H9 (cell line): Measurements from ENCODE around the gene CLMN. TPM values are rescaled to one million over a fixed set of nuclear protein-coding genes. Genes with fewer than 3 reads are reported as not detected.

Experiments
- DNase-seq: peaks from one replicate; pipeline ENCODE4 v3.0.0-alpha.2; 2017
- H2AFZ ChIP-seq: one replicate; pipeline ENCODE4 v1.6.1; 2013; ENCODE audit warnings: mild to moderate bottlenecking, low read length, control low read depth, moderate library complexity
- H2AK5ac ChIP-seq: 2 replicates; pipeline ENCODE4 v1.6.1; 2013; ENCODE audit warnings: low read length, control low read depth, mixed read lengths; ENCODE audit not compliant: insufficient read length
- H2BK120ac ChIP-seq: one replicate; pipeline ENCODE4 v1.6.1; 2013; ENCODE audit warnings: low read depth, mild to moderate bottlenecking, low read length, control low read depth, inconsistent platforms; ENCODE audit not compliant: poor library complexity, severe bottlenecking
- H2BK12ac ChIP-seq: 2 replicates; pipeline ENCODE4 v1.6.1; 2013; ENCODE audit warnings: low read length, control low read depth, mixed read lengths, low read depth; ENCODE audit not compliant: insufficient read length
- H2BK15ac ChIP-seq: 2 replicates; pipeline ENCODE4 v1.6.1; 2013; ENCODE audit warnings: low read depth, low read length, control low read depth
- H2BK20ac ChIP-seq: one replicate; pipeline ENCODE4 v1.6.1; 2013; ENCODE audit warnings: low read depth, mild to moderate bottlenecking, low read length, control low read depth, inconsistent platforms; ENCODE audit not compliant: poor library complexity, severe bottlenecking
- H2BK5ac ChIP-seq: 2 replicates; pipeline ENCODE4 v1.6.1; 2013; ENCODE audit warnings: low read length, control low read depth, mixed read lengths; ENCODE audit not compliant: insufficient read length
- H3K14ac ChIP-seq: 2 replicates; pipeline ENCODE4 v1.6.1; 2013; ENCODE audit warnings: low read length, control low read depth; ENCODE audit not compliant: insufficient read depth
- H3K18ac ChIP-seq: 2 replicates; pipeline ENCODE4 v1.6.1; 2013; ENCODE audit warnings: low read depth, mild to moderate bottlenecking, mixed read lengths, low read length, control low read depth; ENCODE audit not compliant: insufficient read length
- H3K23ac ChIP-seq: 2 replicates; pipeline ENCODE4 v1.6.1; 2013; ENCODE audit warnings: low read length, control low read depth, mixed read lengths, low read depth; ENCODE audit not compliant: insufficient read length
- H3K23me2 ChIP-seq: 2 replicates; pipeline ENCODE4 v1.6.1; 2013; ENCODE audit warnings: low read depth, mild to moderate bottlenecking, mixed read lengths, low read length, control low read depth; ENCODE audit not compliant: insufficient read length, poor library complexity, severe bottlenecking
- H3K27ac ChIP-seq: 2 replicates; pipeline ENCODE4 v1.5.1; 2013; ENCODE audit warnings: low read length, control low read depth, mixed read lengths, low read depth; ENCODE audit not compliant: insufficient read length
- H3K27me3 ChIP-seq: 2 replicates; pipeline ENCODE4 v1.6.1; 2013; ENCODE audit warnings: low read length, control low read depth, inconsistent platforms; ENCODE audit not compliant: insufficient read depth
- H3K4ac ChIP-seq: 2 replicates; pipeline ENCODE4 v1.6.1; 2013; ENCODE audit warnings: low read depth, mild to moderate bottlenecking, control low read depth, inconsistent platforms, low read length, moderate library complexity
- H3K4me1 ChIP-seq: 2 replicates; pipeline ENCODE4 v1.6.1; 2013; ENCODE audit warnings: low read length, control low read depth, inconsistent platforms; ENCODE audit not compliant: insufficient read depth
- H3K4me2 ChIP-seq: 2 replicates; pipeline ENCODE4 v1.6.1; 2013; ENCODE audit warnings: low read length, control low read depth, mixed read lengths; ENCODE audit not compliant: insufficient read length, insufficient read depth
- H3K56ac ChIP-seq: 2 replicates; pipeline ENCODE4 v1.6.1; 2013; ENCODE audit warnings: low read depth, mild to moderate bottlenecking, mixed read lengths, low read length, control low read depth; ENCODE audit not compliant: insufficient read length
- H3K79me1 ChIP-seq: 2 replicates; pipeline ENCODE4 v1.6.1; 2013; ENCODE audit warnings: low read depth, mild to moderate bottlenecking, moderate library complexity, low read length, control low read depth, inconsistent platforms; ENCODE audit not compliant: insufficient read depth, poor library complexity, severe bottlenecking
- H3K79me2 ChIP-seq: 2 replicates; pipeline ENCODE4 v1.6.1; 2013; ENCODE audit warnings: low read length, control low read depth, inconsistent platforms; ENCODE audit not compliant: insufficient read depth
- H3K9ac ChIP-seq: 2 replicates; pipeline ENCODE4 v1.6.1; 2013; ENCODE audit warnings: low read length, control low read depth, mixed read lengths; ENCODE audit not compliant: insufficient read length; ENCODE audit errors: extremely low read depth
- H3K9me3 ChIP-seq: one replicate; pipeline ENCODE4 v1.6.1; 2013; ENCODE audit warnings: low read depth, low read length, inconsistent platforms; ENCODE audit not compliant: control insufficient read depth
- H3T11ph ChIP-seq: one replicate; pipeline ENCODE4 v1.6.1; 2013; ENCODE audit warnings: mild to moderate bottlenecking, low read length, control low read depth, inconsistent platforms
- H4K20me1 ChIP-seq: one replicate; pipeline ENCODE4 v1.6.1; 2013; ENCODE audit not compliant: control insufficient read depth, insufficient read length, insufficient read depth
- H4K5ac ChIP-seq: 2 replicates; pipeline ENCODE4 v1.6.1; 2013; ENCODE audit warnings: low read depth, mild to moderate bottlenecking, mixed read lengths, low read length, control low read depth; ENCODE audit not compliant: insufficient read length
- H4K8ac ChIP-seq: replicated peaks from 2 replicates; pipeline ENCODE4 v1.6.1; 2013; ENCODE audit warnings: low read length, control low read depth, mixed read lengths, low read depth; ENCODE audit not compliant: insufficient read length
- H4K91ac ChIP-seq: 2 replicates; pipeline ENCODE4 v1.6.1; 2013; ENCODE audit warnings: low read depth, mild to moderate bottlenecking, moderate library complexity, mixed read lengths, low read length, control low read depth; ENCODE audit not compliant: insufficient read length
- H3K27ac Mint-ChIP-seq, 3 experiments: 2 replicates in 2 of 3; 3 replicates in 1 of 3; pipeline ENCODE4 v1.8.0; 2020 to 2021; ENCODE audit warnings: mixed read lengths in 3 of 3, mild to moderate bottlenecking in 1 of 3, moderate library complexity in 1 of 3
- H3K27me3 Mint-ChIP-seq: 2 replicates; pipeline ENCODE4 v1.8.0; 2021; ENCODE audit warnings: low read depth, mild to moderate bottlenecking, moderate library complexity, mixed read lengths
- H3K36me3 Mint-ChIP-seq, 3 experiments: 2 replicates in 2 of 3; 3 replicates in 1 of 3; pipeline ENCODE4 v1.8.0; 2020 to 2021; ENCODE audit warnings: low read depth in 3 of 3, mixed read lengths in 3 of 3; ENCODE audit not compliant: insufficient read depth in 1 of 3
- H3K4me1 Mint-ChIP-seq, 2 experiments: 2 replicates each; pipeline ENCODE4 v1.8.0; 2020; ENCODE audit warnings: mixed read lengths in 2 of 2
- H3K4me3 Mint-ChIP-seq, 2 experiments: 2 replicates in 1 of 2; 3 replicates in 1 of 2; pipeline ENCODE4 v1.8.0; 2020 to 2021; ENCODE audit warnings: mild to moderate bottlenecking in 2 of 2, mixed read lengths in 2 of 2, moderate library complexity in 1 of 2
- H3K9me3 Mint-ChIP-seq, 2 experiments: 2 replicates in 1 of 2; 3 replicates in 1 of 2; pipeline ENCODE4 v1.8.0; 2020; ENCODE audit warnings: mild to moderate bottlenecking in 2 of 2, mixed read lengths in 2 of 2, moderate library complexity in 1 of 2
- WGBS: extraction: QIAGEN DNeasy Blood & Tissue Kit; methylation state at CpG from one replicate; pipeline ENCODE4 v1.1.7; 2013; ENCODE audit warnings: missing lambda C conversion rate, low lambda C conversion rate, mixed read lengths; ENCODE audit not compliant: insufficient read length; ENCODE audit errors: extremely low coverage; 5-methylcytosine and 5-hydroxymethylcytosine counted together
- total RNA-seq: library from RNA; stranded (reverse); gene quantifications from 2 replicates; pipeline ENCODE4 v1.2.1, GENCODE V29; 2021
- TF ChIP-seq, protein P1 (sequence below): fragments of 200-600 bp; sonication (generic); conservative IDR thresholded peaks from 3 replicates; pipeline ENCODE4 v1.8.0; 2021; ENCODE audit warnings: antibody characterized with exemption, mild to moderate bottlenecking

The CLMN gene
- total RNA-seq, 1 experiment from 2014 or later, result 7.6 TPM

DNA sequence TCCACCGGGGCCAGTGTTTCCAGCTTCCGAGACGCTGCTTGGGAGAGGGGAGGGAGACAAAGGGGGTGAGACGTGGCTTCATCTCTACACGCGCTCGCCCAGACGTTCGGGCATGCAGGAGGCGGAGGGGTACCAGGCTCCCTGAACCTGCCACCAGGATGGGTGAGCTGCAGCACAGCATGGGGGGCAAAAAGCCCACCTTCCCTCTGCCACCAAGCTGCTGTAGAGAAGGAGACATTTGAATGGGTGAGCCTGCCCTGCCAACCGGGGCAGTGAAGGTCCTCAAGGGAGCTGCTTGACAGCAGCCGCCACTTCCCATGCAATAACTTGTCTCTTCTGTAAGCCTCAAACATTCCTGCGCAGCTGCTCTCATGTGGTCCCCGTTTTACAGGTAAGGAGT lies 83.9 kb downstream of the CLMN start:
- no peak overlapping the region for H2BK5ac ChIP-seq
- no peak overlapping the region for H3K23ac ChIP-seq
- H3K79me2 ChIP-seq, result no peaks in the 10 kb centered on the region
- no peak overlapping the region for H3K4me2 ChIP-seq
- no peaks in the 10 kb centered on the region for H3K23me2 ChIP-seq
- H3K27me3 ChIP-seq, result no peaks in the 10 kb centered on the region
- H3K14ac ChIP-seq, result no peak overlapping the region
- no CpG with 5 or more reads among the region's 14 CpGs for WGBS
- no peak overlapping the region for H3K56ac ChIP-seq
- H3K4ac ChIP-seq, result no peak overlapping the region
- H2BK120ac ChIP-seq, result no peak overlapping the region
- H2BK15ac ChIP-seq, result no peak overlapping the region
- H4K8ac ChIP-seq, result no peak overlapping the region
- no peaks in the 10 kb centered on the region for H3K4me1 ChIP-seq
- H3K4me3 Mint-ChIP-seq, result no peak overlapping the region
- H3K27ac Mint-ChIP-seq, result peak overlapping the region in 2 of 3 experiments; percentile 64 to 76; a peak in 2 of 7 replicates
- no peaks in the 10 kb centered on the region for H3K9me3 ChIP-seq
- H2BK12ac ChIP-seq, result no peak overlapping the region
- TF ChIP-seq, protein P1, sequence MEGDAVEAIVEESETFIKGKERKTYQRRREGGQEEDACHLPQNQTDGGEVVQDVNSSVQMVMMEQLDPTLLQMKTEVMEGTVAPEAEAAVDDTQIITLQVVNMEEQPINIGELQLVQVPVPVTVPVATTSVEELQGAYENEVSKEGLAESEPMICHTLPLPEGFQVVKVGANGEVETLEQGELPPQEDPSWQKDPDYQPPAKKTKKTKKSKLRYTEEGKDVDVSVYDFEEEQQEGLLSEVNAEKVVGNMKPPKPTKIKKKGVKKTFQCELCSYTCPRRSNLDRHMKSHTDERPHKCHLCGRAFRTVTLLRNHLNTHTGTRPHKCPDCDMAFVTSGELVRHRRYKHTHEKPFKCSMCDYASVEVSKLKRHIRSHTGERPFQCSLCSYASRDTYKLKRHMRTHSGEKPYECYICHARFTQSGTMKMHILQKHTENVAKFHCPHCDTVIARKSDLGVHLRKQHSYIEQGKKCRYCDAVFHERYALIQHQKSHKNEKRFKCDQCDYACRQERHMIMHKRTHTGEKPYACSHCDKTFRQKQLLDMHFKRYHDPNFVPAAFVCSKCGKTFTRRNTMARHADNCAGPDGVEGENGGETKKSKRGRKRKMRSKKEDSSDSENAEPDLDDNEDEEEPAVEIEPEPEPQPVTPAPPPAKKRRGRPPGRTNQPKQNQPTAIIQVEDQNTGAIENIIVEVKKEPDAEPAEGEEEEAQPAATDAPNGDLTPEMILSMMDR, result no peak
- no peak overlapping the region for H4K91ac ChIP-seq
- no peak overlapping the region for H3K27ac ChIP-seq
- H3K9ac ChIP-seq, result no peak overlapping the region
- H2BK20ac ChIP-seq, result no peak overlapping the region
- H4K20me1 ChIP-seq, result no peaks in the 10 kb centered on the region
- no peaks in the 10 kb centered on the region; a peak in 1 of 7 replicates for H3K36me3 Mint-ChIP-seq
- H3K79me1 ChIP-seq, result no peaks in the 10 kb centered on the region
- H3T11ph ChIP-seq, result no peak overlapping the region
- no peak for DNase-seq
- no peak overlapping the region for H4K5ac ChIP-seq
- no peak overlapping the region for H2AK5ac ChIP-seq
- peaks cover 12 to 19% of the 10 kb centered on the region in 2 experiments for H3K4me1 Mint-ChIP-seq
- H2AFZ ChIP-seq, result no peak overlapping the region
- no peaks in the 10 kb centered on the region; the same call in 1 of the 2 replicates for H3K27me3 Mint-ChIP-seq
- no peaks in the 10 kb centered on the region for H3K9me3 Mint-ChIP-seq
- H3K18ac ChIP-seq, result no peak overlapping the region
